HCT116 (cell line): Measurements from ENCODE around the gene LIPN. TPM values are rescaled to one million over a fixed set of nuclear protein-coding genes. Genes with fewer than 3 reads are reported as not detected.

ENCODE experiments used
- ATAC-seq: fragments of 200-7000 bp; cut with Tn5 transposase; 2 replicates; pipeline ENCODE4 v1.9.1; 2020; ENCODE audit warnings: mild to moderate bottlenecking, moderate library complexity
- BruUV-seq: library from RNA; stranded (reverse); fragments of 400-500 nt; replicated peaks from 2 replicates; lab custom pipeline; 2021; lab: Mats Ljungman, UMichigan
- CTCF ChIA-PET: fragments of 300-600 bp; sonication (Branson Sonifier 250); formaldehyde crosslinking; loops from one replicate; lab custom pipeline; 2021; ENCODE audit warnings: antibody characterized with exemption; lab: Charles Lee
- POLR2A ChIA-PET: fragments of 300-600, 350-600 bp; sonication (Branson Sonifier 250); formaldehyde crosslinking; loops from one replicate; lab custom pipeline; 2021; ENCODE audit warnings: antibody characterized with exemption; lab: Charles Lee
- RAD21 ChIA-PET, 2 experiments: fragments of 300-600 bp; sonication (Branson Sonifier 250); formaldehyde crosslinking; loops; one replicate each; lab custom pipeline; 2023; ENCODE audit warnings: low total read pairs in 2 of 2; ENCODE audit not compliant: uncharacterized antibody in 2 of 2, unreplicated experiment in 2 of 2, low non-redundant PET in 1 of 2; lab: Charles Lee
- DNase-seq: peaks from one replicate; pipeline ENCODE4 v3.0.0-alpha.2; 2010; ENCODE audit warnings: low read depth, low spot score
- H2AFZ ChIP-seq: fragments of 200-600 bp; shearing (Covaris generic), sonication (generic); 2 replicates; pipeline ENCODE4 v1.6.1; 2017; ENCODE audit warnings: low read depth, mixed run types, mixed read lengths, antibody characterized with exemption, low read length; ENCODE audit not compliant: poor library complexity, severe bottlenecking
- H3K27ac ChIP-seq: 2 replicates; pipeline ENCODE4 v1.5.1; 2012; ENCODE audit warnings: low read depth, low read length
- H3K27me3 ChIP-seq: fragments of 200-600 bp; sonication (generic); 2 replicates; pipeline ENCODE4 v1.6.1; 2016; ENCODE audit warnings: mixed run types, low read length, mixed read lengths; ENCODE audit not compliant: insufficient read depth
- H3K36me3 ChIP-seq, 2 experiments: fragments of 200-500 bp in 1 of 2; fragments of 200-600 bp in 1 of 2; sonication (Bioruptor generic) in 1 of 2; sonication (generic) in 1 of 2; 2 replicates each; pipeline versions ENCODE4 v1.5.1 to v1.6.1; 2014 to 2016; ENCODE audit warnings: low read length in 2 of 2, inconsistent platforms in 1 of 2, mixed read lengths in 1 of 2, mixed run types in 1 of 2; ENCODE audit not compliant: insufficient read depth in 2 of 2, control insufficient read depth in 1 of 2
- H3K4me1 ChIP-seq, 2 experiments: fragments of 200-600 bp in 1 of 2; sonication (generic) in 1 of 2; 2 replicates each; pipeline versions ENCODE4 v1.5.1 to v1.6.1; 2012 to 2017; ENCODE audit warnings: low read length in 2 of 2, inconsistent platforms in 1 of 2, mild to moderate bottlenecking in 1 of 2, mixed read lengths in 1 of 2, mixed run types in 1 of 2, moderate library complexity in 1 of 2; ENCODE audit not compliant: insufficient read depth in 2 of 2, control insufficient read depth in 1 of 2
- H3K4me2 ChIP-seq: fragments of 200-600 bp; sonication (generic); 2 replicates; pipeline ENCODE4 v1.6.1; 2017; ENCODE audit warnings: mixed run types, low read length, mixed read lengths
- H3K4me3 ChIP-seq, 2 experiments: fragments of 200-600 bp in 1 of 2; sonication (generic) in 1 of 2; replicated peaks in 1 of 2; 2 replicates each; pipeline ENCODE4 v1.5.1; 2011 to 2016; ENCODE audit warnings: low read length in 2 of 2, control low read depth in 1 of 2, low read depth in 1 of 2, mild to moderate bottlenecking in 1 of 2, mixed read lengths in 1 of 2, mixed run types in 1 of 2
- H3K79me2 ChIP-seq: fragments of 200-600 bp; sonication (generic); 2 replicates; pipeline ENCODE4 v1.6.1; 2017; ENCODE audit warnings: mild to moderate bottlenecking, mixed run types, low read length, moderate library complexity, mixed read lengths; ENCODE audit not compliant: insufficient read depth
- H3K9ac ChIP-seq: fragments of 200-600 bp; sonication (generic); 2 replicates; pipeline ENCODE4 v1.6.1; 2016; ENCODE audit warnings: low read length, mixed read lengths
- H3K9me2 ChIP-seq: fragments of 200-600 bp; sonication (generic), shearing (Covaris generic); 2 replicates; pipeline ENCODE4 v1.6.1; 2017; ENCODE audit warnings: mixed run types, mild to moderate bottlenecking, moderate library complexity; ENCODE audit not compliant: insufficient read depth
- H3K9me3 ChIP-seq, 2 experiments: fragments of 200-500 bp in 1 of 2; fragments of 200-600 bp in 1 of 2; sonication (Bioruptor generic) in 1 of 2; sonication (generic) in 1 of 2; 2 replicates each; pipeline ENCODE4 v1.6.1; 2014 to 2017; ENCODE audit warnings: low read length in 2 of 2, mixed read lengths in 2 of 2, inconsistent platforms in 1 of 2, low read depth in 1 of 2, mild to moderate bottlenecking in 1 of 2, mixed run types in 1 of 2, moderate library complexity in 1 of 2; ENCODE audit not compliant: control insufficient read depth in 1 of 2, insufficient read depth in 1 of 2
- H4K20me1 ChIP-seq: fragments of 200-600 bp; sonication (generic), shearing (Covaris generic); 2 replicates; pipeline ENCODE4 v1.6.1; 2017; ENCODE audit warnings: mixed run types, mild to moderate bottlenecking, moderate library complexity; ENCODE audit not compliant: insufficient read depth
- ATF3 ChIP-seq: IDR thresholded peaks from 2 replicates; pipeline ENCODE4 v1.6.1; 2012
- CBX3 ChIP-seq: IDR thresholded peaks from 2 replicates; pipeline ENCODE4 v1.6.1; 2012; ENCODE audit warnings: low read depth
- EGR1 ChIP-seq: IDR thresholded peaks from 2 replicates; pipeline ENCODE4 v1.6.1; 2012; ENCODE audit warnings: low read depth
- FOSL1 ChIP-seq: IDR thresholded peaks from 2 replicates; pipeline ENCODE4 v1.6.1; 2012; ENCODE audit warnings: low read depth
- JUND ChIP-seq: IDR thresholded peaks from 2 replicates; pipeline ENCODE4 v1.6.1; 2012
- POLR2AphosphoS5 ChIP-seq: IDR thresholded peaks from 2 replicates; pipeline ENCODE4 v1.6.1; 2011; ENCODE audit warnings: mild to moderate bottlenecking, low read depth, low read length, moderate library complexity
- REST ChIP-seq: IDR thresholded peaks from 2 replicates; pipeline ENCODE4 v1.6.1; 2012; ENCODE audit warnings: low read depth
- SIN3A ChIP-seq: IDR thresholded peaks from 2 replicates; pipeline ENCODE4 v1.6.1; 2012; ENCODE audit warnings: low read depth
- ZBTB33 ChIP-seq: IDR thresholded peaks from 2 replicates; pipeline ENCODE4 v1.6.1; 2011; ENCODE audit warnings: mild to moderate bottlenecking, low read length, moderate library complexity; ENCODE audit not compliant: insufficient replicate concordance; ENCODE audit errors: extremely low read depth
- ZFX ChIP-seq: fragments of 450-650 bp; IDR thresholded peaks from 2 replicates; pipeline ENCODE4 v1.6.1; 2017
- intact Hi-C: fragments of 100-400 bp; cut with micrococcal nuclease; formaldehyde crosslinking; loops from 2 replicates; pipeline ENCODE4 v1.10.0; 2022
- total RNA-seq: library from RNA; stranded (reverse); gene quantifications from one replicate; pipeline ENCODE4 v1.2.1, GENCODE V29; 2021; ENCODE audit not compliant: unreplicated experiment

Gene LIPN
- total RNA-seq, 1 experiment from 2014 or later: not detected

- H3K4me3 ChIP-seq: no peak overlapping the region
- ChIA-PET RAD21 (no interaction called here), POLR2A (interaction anchor here (0.9 kb wide), 1 partner anchor 20 kb away, joined by 3 read pairs; no protein-coding TSS in a partner anchor), CTCF (no interaction called here)
- no peaks in the 10 kb centered on the region for H3K79me2 ChIP-seq
- peaks cover 0 to 4% of the 10 kb centered on the region in 2 experiments; a peak in 1 of 4 replicates for H3K4me1 ChIP-seq
- no peaks in the 10 kb centered on the region for H3K27me3 ChIP-seq
- H4K20me1 ChIP-seq: no peaks in the 10 kb centered on the region
- H3K36me3 ChIP-seq: no peaks in the 10 kb centered on the region
- no peak overlapping the region for H3K9ac ChIP-seq
- H2AFZ ChIP-seq: no peak overlapping the region
- no TSS peak for BruUV-seq
- H3K9me2 ChIP-seq: no peaks in the 10 kb centered on the region
- DNase-seq (no peak), ATAC-seq (no peak)
- H3K4me2 ChIP-seq: no peak overlapping the region
- no peaks in the 10 kb centered on the region for H3K9me3 ChIP-seq
- H3K27ac ChIP-seq: no peak overlapping the region
- intact Hi-C loops: no loop called here
- TF ChIP-seq CBX3: no peak
- no peak for TF ChIP-seq JUND
- TF ChIP-seq POLR2AphosphoS5: no peak
Observed at GRCh38 chr10:88755753-88756152, 4.1 kb upstream of the LIPN start.

GRCh38 chr10:88756660-88757059 lies 3.2 kb upstream of the LIPN start:
- H3K4me2 ChIP-seq: no peak overlapping the region
- H4K20me1 ChIP-seq: no peaks in the 10 kb centered on the region
- no peak overlapping the region for H3K4me3 ChIP-seq
- CTCF ChIA-PET: no interaction called here
- RAD21 ChIA-PET: no interaction called here
- no peak overlapping the region for H2AFZ ChIP-seq
- H3K9me3 ChIP-seq: no peaks in the 10 kb centered on the region
- no peak for ATAC-seq
- no peak for DNase-seq
- no peaks in the 10 kb centered on the region for H3K79me2 ChIP-seq
- H3K9me2 ChIP-seq: no peaks in the 10 kb centered on the region
- intact Hi-C loops: loop anchor here (1.0 kb wide), 1 partner anchor 28 kb away; no protein-coding TSS in a partner anchor
- no TSS peak for BruUV-seq
- TF ChIP-seq FOSL1: no peak
- no peak for TF ChIP-seq CBX3
- TF ChIP-seq SIN3A: no peak
- no peak for TF ChIP-seq ZBTB33
- TF ChIP-seq ATF3: no peak
- TF ChIP-seq REST: no peak
- TF ChIP-seq EGR1: no peak
- TF ChIP-seq JUND: no peak
- no peak for TF ChIP-seq ZFX
- no peaks in the 10 kb centered on the region for H3K36me3 ChIP-seq
- POLR2A ChIA-PET: no interaction called here
- no peaks in the 10 kb centered on the region for H3K27me3 ChIP-seq
- H3K4me1 ChIP-seq: peaks cover 0 to 4% of the 10 kb centered on the region in 2 experiments; a peak in 1 of 4 replicates
- H3K9ac ChIP-seq: no peak overlapping the region
- no peak overlapping the region for H3K27ac ChIP-seq
